CD4-positive, alpha-beta T cell treated with Interferon alpha-2 for 1 hour (primary cell): ENCODE data around the gene ANKRD34C.

Experiments used
- DNase-seq, 2 donors: peaks; one replicate each; pipeline ENCODE4 v3.0.0-alpha.2; 2020 to 2022

The ANKRD34C gene

DNA sequence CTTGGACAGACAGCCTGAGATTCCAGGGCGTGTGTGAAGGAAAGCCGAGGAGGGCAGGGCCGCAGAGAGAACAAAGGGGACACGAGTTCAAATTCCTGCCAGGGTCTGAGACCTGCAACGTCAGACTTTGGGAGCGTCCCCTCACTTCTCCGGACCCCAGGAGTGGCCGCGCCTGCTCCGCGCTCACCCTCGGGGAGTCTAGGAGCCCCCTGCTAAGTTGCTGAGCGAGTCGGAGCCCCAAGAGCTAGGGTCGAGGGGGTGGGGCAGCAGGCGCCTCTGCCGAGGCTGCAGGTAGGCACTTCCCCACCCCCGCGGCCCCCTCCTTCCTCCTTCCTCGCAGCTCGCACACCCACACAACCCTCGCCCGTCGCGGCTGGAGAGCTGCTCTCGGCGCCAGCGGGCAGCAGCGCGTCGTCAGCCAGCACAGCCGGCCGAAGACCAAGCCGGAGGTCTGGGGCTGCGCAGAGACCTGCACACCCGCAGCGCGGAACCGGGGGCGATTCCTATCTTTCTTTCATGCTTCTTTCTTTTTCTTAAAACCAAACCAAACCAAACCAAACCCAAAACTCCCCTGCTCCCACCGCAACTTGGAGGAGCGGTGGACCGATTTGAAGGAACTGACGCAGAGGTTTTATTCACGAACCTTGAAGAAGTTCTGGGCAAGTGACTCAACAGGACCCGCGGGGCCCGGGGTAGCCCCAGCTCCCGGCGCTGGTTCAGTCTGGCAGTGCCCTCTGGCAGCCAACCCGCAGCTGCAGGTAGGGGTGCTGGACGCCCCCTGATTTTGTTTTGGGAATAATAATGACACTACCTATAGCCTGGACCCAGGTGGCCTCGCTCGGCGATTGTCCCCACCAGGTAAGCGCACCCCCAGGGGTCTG is at the start of gene ANKRD34C:
TSS of gene ANKRD34C (plus strand) at position 352 of the 881 bp plus-strand sequence. CDS start 10,563 bp downstream, outside the sequence.
- no peak for DNase-seq

DNA sequence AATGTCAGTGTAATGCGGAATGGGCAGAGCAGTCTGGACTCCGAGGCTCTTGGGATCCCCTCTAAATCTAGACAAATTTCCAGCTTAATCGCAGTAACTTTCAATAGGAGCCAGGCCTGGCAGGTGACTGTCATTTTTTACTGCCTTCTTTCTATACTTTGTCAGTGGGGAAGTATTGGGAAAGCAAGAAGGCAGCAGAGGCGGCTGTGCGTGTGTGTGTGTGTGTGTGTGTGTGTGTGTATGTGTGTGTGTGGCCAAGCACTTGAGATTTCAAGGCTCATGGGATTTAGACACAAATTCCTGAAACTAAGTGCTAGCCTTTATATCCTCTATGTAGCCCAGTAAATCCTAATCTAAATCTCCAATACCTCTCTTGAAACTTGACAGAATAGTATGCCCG is 49.3 kb upstream of the ANKRD34C start:
- no peak for DNase-seq

DNA sequence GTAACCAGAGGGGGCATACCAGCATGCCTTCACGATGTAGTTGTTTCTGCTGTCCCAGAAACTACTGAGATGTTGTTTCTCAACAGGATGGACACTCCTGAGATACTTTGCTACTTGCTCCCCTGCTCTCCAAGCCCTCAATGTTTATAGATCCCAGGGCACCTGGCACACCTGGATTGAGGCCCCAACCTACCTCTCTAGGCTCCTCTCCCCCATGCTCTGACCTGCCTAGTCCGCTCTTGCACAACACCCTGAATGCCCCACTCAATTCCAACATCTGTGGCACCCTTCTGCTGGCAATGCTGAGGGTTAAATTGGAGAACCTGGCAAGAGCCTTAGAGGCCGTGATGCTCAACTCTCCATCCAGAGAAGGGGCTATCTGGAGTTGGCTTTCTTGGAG is 42.5 kb upstream of the ANKRD34C start:
- no peak for DNase-seq

- DNase-seq = no peak
Observed at GRCh38 chr15:79243723-79244122, 38.8 kb upstream of the ANKRD34C start.

DNA sequence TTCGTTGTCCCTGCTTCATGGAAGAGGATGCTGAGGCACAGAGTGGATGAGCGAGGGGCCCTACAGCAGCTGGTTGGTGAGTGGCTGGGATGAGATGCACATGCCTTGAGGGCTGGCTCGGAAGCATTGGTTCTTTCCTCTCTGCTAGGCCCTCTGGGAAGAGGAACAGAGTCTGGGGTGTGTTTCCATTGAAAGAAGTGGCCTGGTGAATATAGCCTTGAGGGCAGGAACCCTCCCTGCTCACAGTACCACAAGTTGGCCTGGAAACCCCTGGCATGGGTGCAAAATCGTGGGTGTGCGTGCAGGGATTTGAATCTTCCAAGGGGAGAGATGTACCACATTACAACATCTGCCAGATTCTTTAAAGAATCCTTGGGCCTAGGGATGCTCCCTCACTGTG is 37.6 kb upstream of the ANKRD34C start:
- DNase-seq = no peak

DNA sequence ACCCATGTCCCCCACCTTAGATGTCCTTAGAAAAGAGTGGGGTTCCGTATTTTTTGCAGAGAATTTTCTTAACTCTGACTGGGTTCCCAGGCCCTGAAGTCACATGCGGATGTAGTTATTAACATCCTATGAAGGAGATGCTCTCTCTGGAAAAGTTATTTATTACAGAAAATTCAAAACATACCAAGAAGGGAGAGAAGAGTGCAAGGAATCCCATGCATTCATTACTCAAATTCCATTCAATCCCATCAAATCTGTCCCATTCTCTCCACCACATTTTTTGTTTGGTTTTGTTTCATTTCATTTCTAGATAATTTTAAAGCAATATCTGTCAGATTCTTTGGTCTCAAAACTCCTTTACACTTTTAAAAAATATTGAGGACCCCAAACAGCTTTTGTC is 34.3 kb upstream of the ANKRD34C start:
- no peak for DNase-seq

DNA sequence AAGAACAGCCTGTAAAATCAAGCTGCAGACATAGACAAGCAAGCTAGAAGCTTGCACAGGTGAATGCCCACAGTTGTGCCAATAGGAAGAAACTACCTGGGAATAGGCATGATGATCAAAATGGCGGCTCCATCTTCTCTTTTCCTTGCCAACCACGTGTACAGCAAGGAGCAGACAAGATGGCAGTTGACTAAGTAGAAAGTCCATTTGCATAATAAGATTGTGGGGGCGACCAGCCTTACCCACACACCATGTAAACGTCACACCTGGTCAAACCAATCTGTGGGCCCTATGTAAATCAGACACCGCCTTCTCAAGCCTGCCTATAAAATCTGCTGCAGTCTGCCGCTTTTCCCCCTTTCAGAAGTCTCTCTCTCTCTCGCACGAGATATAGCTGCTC is 25.1 kb upstream of the ANKRD34C start:
- no peak for DNase-seq

DNA sequence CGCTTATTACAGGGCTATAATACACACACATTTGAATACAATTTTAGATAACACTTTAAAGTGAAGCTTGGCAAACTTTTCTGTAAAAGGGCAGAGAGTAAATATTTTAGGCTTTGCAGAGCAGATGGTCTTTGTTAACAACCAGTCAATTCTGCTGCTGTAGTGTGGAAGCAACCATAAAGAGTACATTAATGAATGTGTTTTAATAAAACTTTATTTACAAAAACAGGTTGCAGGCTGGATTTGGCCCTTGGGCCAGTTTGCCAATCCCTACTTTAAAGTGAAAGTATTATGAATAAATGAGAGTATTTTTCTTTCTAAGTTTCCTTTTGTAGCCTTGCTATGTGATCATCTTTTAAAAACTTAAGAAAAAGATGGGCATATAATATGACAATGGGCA is 20.7 kb upstream of the ANKRD34C start:
- no peak for DNase-seq

- DNase-seq = no peak
Observed at GRCh38 chr15:79265167-79265566, 17.4 kb upstream of the ANKRD34C start.

- DNase-seq = no peak
Observed at GRCh38 chr15:79265987-79266579, 16.4 kb upstream of the ANKRD34C start.

GRCh38 chr15:79283252-79284048 is 928 bp downstream of the ANKRD34C start:
- no peak for DNase-seq

DNA sequence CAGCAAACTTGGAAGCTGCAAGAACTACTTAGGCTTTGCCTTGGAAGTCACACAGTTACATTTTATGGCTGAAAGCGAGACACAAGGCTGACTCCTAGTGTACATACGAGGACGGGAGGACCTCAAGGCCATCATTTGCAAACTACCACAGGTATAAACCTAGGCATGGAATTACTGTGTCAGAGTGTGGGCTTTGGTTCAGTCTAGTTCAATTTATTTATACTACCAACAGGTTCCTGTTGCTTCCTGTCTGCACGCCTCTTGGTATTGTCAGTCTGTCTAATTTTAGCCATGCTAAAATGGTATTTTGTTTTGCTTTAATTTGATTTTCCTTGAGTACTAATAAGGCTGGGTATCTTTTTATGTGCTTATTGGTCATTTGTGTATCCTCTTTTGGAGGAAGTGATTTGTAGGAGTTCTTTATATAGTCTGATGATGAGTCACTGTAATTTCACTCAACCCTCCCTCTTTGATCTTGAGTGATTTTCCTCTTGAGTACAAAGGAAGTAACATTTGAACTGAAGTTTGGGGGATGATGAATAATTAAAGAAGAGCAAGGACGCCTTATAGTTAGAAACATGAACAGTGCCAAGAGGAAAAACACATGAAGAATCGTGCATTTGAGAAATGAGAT is 8.2 kb downstream of the ANKRD34C start:
- no peak for DNase-seq

- no peak for DNase-seq
Observed at GRCh38 chr15:79292011-79292410, 9.5 kb downstream of the ANKRD34C start.

GRCh38 chr15:79294075-79294474 is 11.6 kb downstream of the ANKRD34C start:
- DNase-seq = no peak

DNA sequence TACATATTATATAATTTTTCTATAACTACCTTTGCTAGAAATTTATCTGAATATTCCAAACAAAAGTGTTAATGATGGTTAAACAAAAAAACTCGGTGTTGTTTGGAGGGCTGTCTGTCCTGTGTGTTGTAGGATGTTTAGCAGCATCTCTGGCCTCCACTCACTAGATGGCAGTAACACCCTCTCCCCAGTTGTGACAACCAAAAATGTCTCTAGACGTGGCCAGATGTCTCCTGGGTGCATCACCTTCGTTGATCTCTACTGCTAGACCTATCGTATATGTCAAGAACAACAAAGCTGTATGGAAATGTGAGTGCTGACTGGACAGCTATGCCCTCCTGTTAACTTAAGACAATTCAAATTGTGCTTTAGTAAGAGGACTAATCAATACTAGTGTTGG is 14.1 kb downstream of the ANKRD34C start:
- no peak for DNase-seq

DNA sequence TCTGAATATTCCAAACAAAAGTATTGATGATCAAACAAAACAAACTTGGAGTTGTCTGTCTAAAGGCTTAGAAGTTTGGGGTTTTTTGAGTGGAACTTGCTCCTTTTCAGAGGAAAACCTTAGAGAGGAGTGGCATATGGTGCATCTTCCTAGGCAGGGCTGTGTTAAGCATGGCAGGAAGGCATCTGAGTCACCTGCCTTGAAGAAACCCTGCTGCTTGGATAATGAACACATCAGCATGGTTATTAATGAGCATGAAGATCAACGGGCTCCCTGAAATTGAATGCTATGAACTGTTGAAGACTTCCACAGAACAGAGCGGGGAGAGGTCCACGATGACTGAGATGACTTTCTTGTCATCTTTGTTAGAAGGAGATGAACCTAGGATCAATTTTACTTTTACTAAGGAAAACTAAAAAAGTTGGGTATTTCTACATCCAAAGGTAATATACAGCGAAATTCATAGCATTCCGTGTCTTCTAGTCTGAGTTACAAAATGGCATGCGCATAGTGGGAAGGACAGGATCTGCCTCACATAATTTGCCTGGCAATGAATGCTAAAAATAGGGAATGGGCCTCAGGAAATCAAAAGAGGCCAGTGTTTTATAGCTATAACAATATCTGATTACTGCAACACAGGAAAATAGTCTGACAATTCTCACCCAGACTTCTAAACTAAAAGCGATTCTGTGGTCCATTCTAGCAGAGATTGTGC is 16.8 kb downstream of the ANKRD34C start:
- DNase-seq = no peak

DNA sequence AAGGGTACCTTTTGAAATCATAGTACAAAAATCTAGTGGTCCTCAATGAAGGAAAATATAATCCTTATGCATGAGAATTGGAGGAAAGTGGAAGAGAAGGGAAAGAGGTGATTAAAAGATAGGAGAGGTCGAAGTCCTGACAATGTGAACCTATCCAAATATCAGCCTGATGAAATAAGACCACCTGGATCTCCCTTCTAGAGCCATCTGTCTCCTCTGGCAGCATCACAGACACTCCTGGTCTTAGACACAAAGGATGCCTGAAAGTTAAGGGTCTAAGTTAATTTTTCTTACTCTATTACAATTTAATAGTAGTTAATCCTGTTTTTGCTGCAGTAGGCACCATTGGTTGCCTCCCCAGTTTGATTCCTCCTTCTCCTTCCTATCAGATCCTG is 17.3 kb downstream of the ANKRD34C start:
- DNase-seq = no peak

- DNase-seq = no peak
Observed at GRCh38 chr15:79307251-79307650, 24.7 kb downstream of the ANKRD34C start.

DNA sequence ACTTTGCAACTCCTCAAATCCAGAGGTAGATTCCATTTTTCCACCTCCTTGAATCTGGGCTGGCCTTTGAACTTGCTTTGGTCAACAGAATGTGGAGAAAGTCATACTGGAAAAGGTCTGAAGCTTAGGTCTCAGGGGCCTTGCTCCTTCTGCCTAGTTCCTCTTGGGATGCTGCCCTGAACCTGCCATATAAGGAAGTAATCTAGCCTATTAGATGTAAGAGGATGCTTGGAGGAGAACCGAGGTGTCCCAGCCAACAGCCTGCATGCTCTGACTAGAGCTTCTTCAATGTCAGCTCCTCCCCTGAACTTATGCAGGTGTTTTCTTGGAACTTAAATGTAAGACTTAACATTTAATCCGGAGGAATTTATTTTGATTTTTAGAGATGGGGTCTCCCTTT is 26.4 kb downstream of the ANKRD34C start:
- DNase-seq = no peak

- DNase-seq = no peak
Observed at GRCh38 chr15:79310612-79310984, 28.1 kb downstream of the ANKRD34C start.

DNA sequence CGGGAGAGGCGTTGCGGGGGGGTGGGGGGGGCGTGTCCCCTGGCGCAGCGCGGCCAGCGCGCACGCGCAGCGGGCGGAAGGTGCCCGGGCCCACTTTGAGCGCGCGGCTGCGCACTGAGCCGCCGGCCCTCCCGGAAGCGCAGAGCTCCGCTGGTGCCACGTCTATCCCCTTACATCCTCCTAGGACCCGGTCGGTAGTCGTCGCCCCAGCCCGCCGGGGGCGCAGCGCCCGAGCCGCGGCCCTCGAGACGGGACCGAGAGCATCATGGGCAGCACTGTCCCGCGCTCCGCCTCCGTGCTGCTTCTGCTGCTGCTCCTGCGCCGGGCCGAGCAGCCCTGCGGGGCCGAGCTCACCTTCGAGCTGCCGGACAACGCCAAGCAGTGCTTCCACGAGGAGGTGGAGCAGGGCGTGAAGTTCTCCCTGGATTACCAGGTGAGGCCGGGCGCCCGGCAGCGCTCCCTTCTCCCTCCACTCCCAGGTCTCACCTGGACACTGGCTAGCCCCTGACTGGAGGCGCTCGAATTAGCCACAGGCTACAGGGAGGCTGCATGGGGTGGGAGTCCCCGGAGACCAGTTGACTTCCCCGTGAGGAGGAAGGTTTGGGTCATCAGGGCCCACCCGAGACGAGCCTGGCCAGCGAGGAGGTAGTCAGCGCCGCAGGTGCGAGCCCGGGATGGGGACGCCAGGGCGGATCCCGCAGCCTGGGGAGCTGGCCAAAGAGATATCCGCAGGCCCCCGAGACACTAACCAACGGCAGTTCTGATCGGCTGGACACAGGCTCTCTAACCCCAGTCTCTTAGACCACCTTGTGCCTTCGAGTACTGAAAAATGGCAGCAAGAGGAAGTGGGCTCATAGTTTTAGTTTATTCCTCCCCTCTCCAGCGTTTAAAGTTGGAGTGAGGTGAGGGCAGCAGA is 28.7 kb downstream of the ANKRD34C start, which contains the start of gene TMED3:
TSS of gene TMED3 (plus strand) at position 128 of the 916 bp plus-strand sequence. CDS start at position 266, 138 bp downstream.
- DNase-seq = peak; percentile 87 to 88
